Activated CD8-positive, alpha-beta memory T cell treated with anti-CD3 and anti-CD28 coated beads, Interleukin-2, amount 50 U/mL, for 4 hours (primary cell): ENCODE data around the gene PDIA3.
"Not testable (repeated sequence)": the region's sequence is repeated elsewhere in the genome, so short reads cannot be mapped to it uniquely, and the experiment has no call there.

ENCODE experiments used
- DNase-seq: peaks from one replicate; pipeline ENCODE4 v3.0.0-alpha.2; 2020

PDIA3 gene

DNA sequence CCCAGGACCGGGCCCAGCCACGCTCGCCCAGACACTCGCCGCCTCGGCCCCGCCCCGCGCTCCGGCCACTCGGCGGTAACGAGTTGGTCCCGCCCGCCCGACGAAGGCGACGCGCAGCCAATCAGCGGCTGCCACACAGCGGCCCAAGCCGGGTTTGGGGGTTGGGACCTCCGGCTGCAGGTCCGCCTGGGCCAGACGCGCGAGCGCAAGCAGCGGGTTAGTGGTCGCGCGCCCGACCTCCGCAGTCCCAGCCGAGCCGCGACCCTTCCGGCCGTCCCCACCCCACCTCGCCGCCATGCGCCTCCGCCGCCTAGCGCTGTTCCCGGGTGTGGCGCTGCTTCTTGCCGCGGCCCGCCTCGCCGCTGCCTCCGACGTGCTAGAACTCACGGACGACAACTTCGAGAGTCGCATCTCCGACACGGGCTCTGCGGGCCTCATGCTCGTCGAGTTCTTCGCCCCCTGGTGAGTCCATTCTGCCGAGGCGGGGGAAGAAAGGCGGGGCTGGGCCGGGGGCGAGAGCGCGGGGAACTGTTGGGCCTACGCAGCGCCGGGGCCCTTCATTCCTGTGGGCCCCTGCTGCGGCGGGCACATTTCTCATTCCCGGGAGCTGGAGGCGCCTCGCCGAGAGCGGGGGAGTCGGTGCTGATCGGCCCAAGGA is at the start of gene PDIA3:
Gene PDIA3 (plus strand): TSS at position 194 of the 658 bp plus-strand sequence. CDS start 102 bp downstream, at position 296.
- peak; percentile 86 for DNase-seq

DNA sequence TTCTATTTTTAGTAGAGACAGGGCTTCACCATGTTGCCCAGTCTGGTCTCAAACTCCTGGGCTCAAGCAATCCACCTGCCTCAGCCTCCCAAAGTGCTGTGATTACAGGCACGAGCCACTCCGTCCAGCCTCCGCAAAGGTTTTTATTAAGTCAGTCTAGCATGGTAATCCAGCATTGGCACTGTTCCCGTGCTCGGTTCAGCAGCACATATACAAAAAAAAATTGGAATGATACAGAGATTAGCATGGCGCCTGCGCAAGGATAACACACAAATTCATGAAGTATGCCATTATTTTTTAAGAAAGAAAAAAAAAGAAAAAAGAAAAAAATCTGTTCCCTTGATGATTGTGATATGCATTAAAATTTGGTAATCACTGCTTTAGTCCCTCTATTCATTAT is 44.1 kb upstream of the PDIA3 start:
- no peak for DNase-seq

DNA sequence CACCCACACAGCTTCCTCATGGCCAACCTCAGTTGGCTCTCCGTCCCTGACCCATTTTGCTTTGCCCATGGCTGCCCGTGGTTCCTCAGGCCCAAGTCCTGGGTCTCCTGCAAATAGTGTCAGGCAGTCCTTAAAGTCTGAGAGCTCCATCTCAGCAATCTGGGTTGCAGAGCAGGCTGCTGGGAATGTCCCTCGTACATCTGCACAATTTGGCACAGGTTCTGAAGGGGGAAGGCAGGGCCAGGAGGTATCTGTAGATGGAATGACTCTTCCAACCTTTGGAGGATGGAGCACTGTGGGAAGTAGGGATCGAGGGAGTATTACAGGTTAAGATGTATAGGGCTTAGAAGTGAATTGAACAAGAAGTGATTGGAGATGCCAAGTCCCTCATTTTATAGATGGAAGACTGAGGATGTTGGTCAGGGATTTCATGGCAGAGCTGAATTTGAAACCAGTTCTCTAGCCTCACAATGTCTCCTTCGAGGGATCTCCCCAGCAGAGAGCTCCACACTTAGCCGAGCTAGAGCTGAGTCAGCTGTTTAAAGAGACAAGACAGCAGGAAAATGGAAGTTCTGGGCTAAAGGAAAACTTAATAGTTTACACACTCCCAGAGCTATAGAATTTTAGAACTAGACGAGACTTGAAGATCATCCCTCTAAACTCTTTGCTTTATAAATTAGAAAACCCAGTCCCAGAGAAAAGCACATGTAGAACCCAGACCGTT is 43.4 kb upstream of the PDIA3 start:
- no peak for DNase-seq

DNA sequence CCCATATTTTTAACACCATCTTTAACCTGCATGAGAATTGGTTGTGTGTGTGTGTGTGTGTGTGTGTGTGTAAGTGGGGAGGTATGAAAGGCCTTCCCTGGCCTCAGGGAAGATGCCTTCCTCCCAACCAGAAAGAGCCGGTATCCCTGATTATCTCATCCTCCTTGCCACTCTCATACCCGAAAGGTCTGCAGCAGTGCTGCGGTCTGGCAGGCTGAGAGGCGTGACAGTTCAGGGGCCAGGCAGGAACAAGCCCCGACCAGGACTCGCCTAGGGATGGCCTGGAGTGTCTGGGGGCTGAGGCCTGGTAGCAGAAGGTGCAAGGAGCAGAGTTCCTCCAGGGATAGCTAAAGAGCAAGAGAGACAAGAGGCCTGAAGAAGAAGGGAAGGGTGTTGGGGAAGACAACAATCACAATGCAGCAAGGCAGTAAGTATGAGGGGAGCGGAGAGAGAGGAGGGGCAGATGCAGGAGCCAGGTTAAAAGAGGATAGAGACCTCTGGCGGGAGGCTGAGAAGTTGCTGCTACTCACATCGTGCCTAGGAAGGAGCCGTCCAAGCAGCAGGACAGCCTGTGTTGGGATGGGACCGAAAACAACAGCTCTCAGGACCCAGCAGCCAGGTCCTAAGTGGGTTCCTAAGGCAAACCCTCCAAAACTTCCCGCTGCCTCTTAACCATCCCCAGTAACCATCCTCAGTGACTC is 35.7 kb upstream of the PDIA3 start:
- DNase-seq = not testable (repeated sequence)

DNA sequence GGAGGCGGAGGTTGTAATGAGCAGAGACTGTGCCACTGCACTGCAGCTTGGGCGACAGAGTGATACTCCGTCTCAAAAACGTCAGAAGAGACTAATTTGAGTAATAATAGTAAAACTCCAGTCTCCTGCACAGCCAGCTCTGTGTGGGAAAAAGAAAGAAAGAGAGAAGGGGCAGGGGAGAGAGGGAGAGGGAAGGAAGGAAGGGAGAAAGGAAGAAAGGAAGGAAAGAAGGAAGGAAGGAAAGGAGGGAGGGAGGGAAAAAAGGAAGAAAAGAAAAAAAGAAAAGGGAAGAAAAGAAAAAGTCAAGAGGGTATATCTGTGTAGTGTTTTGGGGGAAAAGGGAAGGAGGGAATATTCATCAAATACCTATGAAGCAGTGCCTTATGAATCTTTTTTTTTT is 23.1 kb upstream of the PDIA3 start:
- no peak for DNase-seq

DNA sequence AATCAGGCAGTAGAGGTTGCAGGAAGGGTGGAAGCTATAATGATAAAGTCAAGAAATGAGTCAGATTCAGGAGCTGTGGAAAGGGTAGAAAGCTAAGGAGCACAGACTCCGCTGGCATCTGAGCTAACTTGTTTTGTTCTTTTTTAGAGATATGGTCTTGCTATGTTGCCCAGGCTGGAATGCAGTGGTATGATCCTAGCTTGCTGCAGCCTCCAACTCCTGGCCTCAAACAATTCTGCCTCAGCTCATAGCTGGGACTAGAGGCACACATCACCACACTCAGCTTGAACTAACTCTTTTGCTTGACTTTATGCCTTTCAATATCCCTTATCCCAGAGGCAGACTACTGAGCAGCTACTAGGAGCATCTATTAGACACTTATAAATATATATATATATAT is 19.9 kb upstream of the PDIA3 start:
- DNase-seq = not testable (repeated sequence)

DNA sequence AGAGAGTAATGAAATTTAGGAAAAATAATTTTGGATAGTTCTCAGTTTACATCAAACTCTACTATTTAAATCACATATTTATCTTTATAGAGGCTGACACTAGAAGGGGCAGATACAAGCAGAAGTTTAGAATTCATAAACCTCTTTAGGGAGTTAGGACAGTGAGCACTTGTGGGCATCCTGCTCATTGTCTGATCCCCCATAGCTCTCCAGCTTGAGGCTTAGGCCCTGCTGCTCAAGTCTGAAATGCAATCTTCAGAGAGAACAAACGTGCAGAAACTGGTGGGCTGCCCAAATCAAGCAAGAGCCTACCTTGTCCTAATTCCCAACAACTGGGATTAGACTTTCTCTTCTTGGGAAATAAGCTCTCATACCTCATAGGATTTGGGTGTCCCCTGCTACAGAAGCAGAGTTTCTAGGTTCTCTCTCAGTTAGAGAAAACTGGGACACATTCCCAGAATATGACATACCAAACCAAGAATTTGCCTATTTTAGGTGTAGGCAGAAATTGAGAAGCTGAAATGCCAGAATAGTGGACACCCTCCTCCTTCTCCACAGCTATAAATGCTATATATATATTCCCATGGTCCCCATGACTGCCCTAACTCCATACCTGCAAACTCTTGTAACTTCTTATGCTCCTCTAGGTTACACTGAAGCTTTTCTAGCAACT is 18.0 kb upstream of the PDIA3 start:
- not testable (repeated sequence) for DNase-seq

DNA sequence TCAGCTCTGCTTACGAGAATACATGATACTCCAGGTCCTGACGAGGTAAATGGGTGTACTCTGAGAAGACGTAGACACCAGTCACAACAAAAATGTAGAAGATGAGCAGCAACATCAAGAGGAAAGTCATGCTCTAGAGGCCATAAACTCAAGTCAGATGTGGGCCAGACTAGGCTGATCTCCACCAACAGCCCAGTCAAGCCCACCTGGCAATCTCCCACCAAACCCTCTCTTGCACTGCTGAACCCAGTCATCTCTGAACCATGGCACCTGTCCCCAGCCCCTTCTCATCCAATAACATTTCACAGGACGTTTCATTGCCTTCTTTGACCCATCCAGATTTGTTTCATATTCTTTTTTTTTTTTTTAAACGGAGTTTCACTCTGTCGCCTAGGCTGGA is 10.8 kb upstream of the PDIA3 start:
- no peak for DNase-seq

DNA sequence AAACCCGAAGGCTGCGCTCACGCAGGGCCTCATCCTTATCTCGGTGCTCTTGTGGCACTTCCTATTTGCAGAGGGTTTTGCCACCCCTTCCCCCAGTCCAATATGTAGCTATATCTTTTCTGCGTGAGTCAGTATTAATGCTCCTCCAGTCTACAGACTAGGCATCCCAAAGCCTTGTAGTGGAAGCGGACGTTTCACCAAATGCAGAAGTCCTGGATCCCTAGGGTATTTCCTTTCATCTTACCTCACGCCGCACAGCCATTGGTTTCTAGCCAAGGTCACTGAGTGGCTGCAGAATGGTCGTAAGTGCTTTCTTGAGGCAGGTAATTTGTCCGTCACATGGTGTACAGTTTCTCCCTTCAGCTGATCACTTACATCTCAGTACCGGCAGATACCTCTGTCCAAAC is 668 bp downstream of the PDIA3 start:
- DNase-seq = not testable (repeated sequence)

DNA sequence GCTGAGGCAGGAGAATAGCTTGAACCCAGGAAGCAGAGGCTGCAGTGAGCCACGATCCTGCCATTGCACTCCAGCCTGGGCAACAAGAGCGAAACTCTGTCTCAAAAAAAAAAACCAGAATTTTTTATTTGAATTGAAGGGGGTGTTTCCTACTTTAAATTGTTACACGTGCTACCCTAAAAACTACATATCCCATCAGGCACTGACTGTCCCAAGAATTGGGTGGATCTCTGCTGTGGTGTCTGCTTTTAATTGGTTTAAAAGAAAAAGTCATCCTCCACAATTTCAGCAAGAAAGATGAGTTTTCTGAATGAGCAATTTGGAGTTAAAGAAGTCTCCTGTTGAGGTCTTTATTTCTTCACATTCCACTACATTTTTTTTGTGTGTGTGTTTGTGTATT is 2.1 kb downstream of the PDIA3 start:
- no peak for DNase-seq

DNA sequence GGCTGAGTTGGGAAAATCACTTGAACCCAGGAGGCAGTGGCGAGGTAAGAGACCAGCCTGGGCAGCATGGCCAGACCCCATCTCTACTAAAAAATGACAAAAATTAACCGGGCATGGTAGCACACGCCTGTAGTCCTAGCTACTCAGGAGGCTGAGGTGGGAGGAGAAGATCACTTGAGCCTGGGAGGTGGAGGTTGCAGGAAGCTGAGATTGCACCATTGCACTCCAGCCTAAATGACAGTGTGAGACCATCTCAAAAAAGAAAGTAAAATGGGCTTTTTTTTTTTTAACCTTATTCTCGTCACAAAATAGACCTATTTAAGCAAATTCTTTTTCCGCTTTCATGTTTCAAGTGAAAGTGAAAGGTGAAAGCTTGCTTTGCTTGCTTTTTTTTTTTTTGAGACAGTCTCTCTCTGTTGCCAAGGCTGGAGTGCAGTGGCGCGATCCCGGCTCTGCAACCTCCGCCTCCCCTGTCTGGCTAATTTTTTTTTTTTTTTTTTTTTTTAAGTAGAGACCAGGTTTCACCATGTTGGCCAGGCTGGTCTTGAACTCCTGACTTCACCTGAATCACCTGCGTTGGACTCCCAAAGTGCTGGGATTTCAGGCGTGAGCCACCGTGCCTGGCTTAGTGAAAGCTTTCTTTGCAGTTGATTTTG is 3.6 kb downstream of the PDIA3 start:
- DNase-seq = no peak

DNA sequence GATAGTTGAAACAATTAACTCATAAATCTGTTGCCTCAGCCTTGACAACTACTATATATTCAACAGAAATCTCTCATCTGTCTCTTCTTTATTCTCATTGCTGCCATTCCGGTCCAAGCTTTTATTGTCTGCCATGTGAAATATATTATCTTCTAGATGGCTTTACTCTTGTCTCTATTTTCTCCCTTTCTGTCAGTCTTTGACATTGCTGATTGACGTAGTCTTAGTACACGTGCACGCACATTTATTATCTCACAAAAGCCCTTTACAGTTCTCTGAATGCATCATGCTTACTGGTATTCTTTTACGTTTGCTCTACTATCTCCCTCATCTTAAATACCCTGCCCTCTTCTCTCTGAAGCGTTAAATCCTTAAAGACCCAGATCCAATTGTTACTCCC is 5.6 kb downstream of the PDIA3 start:
- DNase-seq = no peak

DNA sequence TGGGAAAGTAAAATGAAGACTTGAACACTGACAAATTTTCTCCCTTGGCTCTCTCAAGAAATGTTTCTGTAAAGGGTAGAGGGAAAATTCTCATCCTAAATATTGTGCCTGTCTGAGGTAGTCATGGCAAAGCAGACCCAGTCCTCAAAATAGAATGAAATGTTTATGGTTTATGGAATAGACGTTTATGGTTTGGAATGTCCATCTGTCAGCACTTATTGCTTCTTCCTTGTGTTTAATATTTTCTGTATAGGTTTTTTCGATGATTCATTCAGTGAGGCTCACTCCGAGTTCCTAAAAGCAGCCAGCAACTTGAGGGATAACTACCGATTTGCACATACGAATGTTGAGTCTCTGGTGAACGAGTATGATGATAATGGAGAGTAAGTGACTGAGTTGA is 16.6 kb downstream of the PDIA3 start:
- no peak for DNase-seq

DNA sequence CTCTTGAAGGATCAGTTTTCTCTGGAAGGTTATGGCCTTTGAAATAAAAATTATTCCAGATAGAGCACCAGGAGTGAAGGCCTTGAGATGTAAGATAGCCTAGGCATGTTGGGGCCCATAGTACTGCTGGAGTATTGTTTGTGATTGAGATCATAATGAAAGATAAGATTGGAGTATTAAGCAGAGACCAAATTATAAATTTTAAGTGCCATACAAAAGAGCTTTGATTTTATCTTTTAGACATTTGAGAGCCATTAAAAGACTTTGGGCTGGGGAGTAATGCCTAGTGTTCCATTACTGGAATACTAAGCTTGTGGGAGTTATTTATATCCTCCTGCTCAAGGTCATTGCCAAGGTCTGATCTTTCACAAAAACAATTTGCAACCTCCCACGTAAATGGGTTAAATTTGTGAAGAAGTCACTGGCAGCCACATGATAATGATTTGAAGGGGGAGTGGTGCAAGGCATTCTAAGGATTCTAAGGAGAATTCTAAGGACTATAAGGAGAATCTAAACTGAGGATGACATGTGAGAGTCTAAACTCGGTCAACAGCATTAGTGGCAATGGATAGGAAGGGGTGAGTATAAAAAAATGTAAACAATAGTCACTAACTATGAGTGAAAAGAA is 17.7 kb downstream of the PDIA3 start:
- DNase-seq = no peak

DNA sequence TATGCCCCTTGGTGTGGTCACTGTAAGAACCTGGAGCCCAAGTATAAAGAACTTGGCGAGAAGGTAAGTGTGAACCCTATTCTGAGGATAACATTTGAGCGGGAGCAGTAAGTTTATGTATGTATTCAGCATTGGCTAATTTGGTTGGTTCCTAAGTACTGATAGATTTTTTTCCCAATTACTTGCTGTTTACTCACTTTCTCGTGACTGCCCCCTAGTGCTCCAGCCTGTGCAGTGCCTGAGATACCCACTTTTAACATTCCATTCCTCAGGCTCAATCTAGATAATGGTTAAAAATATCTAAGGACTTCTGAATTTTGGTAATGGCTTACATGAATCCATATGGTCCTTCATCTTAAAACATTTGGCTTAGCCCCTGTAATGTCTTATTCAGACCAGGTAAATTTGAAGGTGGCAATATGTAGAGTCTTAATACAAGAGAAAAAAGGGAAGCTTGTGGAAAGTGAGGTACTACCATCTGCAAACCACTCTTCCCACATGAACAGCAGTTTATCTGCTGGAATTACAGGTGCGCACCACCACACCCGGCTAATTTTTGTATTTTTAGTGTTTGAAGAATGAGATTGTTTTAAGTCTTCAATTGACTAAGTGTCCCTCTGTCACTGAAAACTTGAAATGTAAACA is 23.5 kb downstream of the PDIA3 start:
- DNase-seq = peak; percentile 67

DNA sequence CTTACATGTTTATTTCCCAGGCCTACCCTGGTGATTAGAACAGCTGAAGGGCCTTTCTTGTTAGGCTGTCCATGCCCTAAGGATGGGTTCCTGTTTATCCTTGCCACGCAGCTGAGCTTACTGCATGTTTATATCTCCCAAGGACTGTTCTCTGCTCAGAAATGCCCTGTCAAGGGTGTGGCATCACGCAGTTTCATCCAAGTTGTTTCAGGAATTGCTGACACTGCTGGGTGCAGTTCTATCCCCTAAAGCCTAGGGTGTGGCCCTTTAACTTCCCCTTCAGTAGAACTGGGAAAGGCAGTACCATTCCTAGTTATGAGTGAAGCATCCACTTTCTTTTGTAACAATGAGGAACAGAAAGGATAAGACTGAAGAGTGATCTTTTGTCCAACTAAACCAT is 25.6 kb downstream of the PDIA3 start:
- DNase-seq = no peak

DNA sequence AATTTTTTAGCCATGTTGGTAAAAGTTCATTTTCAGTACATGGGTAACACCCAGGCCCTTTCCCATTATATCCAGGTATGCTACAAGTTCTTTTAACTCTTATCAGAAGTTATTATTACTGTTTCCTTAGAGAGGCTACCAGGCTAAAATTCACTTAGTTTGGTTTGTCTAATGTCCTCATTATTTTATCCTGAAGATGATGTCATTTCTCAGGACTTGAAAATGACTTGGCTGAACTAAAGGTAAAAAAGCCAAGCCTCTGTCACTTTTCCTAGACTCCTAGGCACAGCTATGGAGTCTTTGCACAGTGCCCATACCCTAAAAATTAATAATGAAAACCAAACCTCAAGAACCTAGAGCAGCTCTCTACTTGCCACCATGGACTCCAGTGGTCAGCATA is 26.4 kb downstream of the PDIA3 start:
- no peak for DNase-seq

DNA sequence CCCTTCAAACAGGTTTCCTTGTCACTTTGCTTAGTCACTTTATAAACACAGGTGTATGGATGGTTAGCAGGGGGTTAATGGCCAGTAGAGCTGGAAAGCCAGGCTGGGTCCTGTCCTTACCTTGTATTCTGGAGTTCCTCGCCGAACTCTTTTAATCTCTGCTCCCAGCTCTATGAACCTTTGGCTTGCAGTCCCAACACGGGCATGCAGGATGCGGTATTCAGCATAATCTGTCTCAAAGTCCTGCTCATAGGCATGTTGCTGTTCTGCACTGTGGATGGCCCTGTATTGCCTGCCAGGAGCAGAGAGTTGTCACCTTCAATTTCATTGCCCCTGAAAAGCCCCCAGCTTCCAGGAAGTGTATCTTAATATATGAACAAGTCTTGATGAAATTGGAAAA is 27.8 kb downstream of the PDIA3 start:
- no peak for DNase-seq

DNA sequence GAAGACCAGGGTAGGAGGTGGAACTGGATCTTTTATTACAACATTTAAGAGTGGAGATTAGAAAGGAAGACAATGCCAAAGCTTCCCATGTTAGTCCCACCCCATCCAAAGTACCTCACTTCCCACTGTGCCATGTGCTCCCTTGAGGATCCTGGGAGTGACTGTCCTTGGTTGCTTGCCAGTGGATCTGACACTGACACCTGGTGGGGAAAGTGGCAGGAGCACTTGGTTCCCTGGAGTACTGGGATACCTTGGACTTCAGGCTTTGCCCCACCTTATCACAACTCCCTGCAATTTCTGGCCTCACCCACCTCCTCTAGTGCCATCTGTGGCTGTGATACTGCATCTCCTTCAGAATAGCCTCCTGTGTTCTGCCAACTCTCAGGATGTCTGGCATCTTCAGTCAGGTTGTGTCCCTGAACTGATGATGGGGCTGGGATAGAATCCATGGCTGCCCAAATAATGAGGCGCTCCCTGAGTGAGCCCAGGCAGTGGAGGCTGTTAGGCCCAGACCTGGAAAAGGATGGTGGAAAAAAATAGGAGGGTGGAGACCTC is 29.2 kb downstream of the PDIA3 start:
- no peak for DNase-seq

DNA sequence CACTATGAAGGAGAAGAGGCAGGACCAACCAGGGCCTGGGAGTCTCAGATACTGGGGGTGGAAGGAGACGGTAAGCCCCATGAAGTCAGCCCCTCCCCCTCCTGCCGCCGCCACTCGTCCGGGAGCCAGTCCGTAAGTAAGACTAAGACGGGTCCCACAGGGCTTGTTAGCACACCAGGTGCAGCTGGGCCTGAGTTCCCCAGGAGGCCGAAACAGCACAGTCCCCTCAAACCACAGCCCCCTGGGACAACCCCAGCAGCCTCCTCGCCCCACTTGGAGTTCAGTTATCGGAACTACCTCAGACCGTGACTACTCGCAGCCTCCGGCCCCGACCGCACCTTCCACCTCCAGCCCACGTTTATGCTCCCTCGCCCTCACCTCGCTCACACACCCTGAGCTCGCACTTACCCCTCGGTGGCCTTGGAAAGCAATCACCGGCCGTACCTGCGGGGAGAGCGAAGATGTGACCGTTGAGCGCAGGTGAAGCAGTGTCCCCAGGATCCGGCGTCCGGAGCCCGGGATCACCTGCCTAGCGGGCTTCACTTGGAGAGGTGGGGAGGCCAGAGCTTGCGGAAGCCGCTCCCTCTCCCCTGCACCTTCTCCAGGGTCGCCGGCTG is 30.0 kb downstream of the PDIA3 start:
- no peak for DNase-seq

DNA sequence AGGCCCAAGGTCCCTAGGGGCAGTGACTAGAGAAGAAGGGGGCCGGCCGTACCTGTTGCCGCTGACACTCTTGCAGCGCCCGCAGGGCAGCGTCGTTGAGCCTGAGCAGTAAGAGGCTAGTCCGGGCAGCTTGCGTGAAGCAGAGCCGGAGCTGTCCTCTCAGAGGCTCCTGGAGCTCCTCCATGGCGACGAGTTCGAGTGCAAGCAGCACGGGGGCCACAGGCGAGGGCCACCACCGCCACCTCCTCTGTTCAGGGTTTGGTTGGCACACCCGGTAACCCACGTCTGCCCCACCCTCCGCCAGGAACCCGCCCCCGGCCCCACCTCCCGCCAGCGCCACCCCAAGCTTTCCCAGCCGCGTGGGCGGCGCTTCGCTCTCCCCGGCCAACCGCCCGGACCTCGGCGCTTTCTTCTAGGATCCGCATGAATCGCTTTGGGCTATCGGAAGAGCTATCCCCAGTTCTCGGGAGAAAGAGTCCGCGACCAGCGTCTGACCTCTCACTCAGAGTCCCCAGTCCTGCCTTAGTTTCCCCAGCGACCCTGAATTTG is 30.6 kb downstream of the PDIA3 start, which contains the start of gene ELL3:
Gene ELL3 (minus strand): TSS at position 249 of the 549 bp plus-strand sequence. CDS start 65 bp downstream, at position 184.
- peak; percentile 79 for DNase-seq
